Common myeloid progenitor, CD34-positive (primary cell): ENCODE results near the gene CHD3.

Source experiments
- CTCF ChIA-PET: fragments of 350-600 bp; sonication (Branson Sonifier 250); formaldehyde crosslinking; loops from one replicate; lab custom pipeline; 2021; ENCODE audit warnings: antibody characterized with exemption; lab: Charles Lee
- POLR2A ChIA-PET: fragments of 350-600 bp; sonication (Branson Sonifier 250); formaldehyde crosslinking; loops from one replicate; lab custom pipeline; 2021; ENCODE audit warnings: antibody characterized with exemption; lab: Charles Lee
- DNase-seq, 3 donors: peaks; one replicate each; pipeline versions ENCODE4 v3.0.0 to v3.0.0-alpha.2; 2013
- H3K27ac ChIP-seq, 2 experiments: 1 replicate in 1 of 2; 2 replicates in 1 of 2; pipeline ENCODE4 v1.7.0; 2013; ENCODE audit warnings: inconsistent platforms in 2 of 2, low read length in 2 of 2, mild to moderate bottlenecking in 2 of 2, low read depth in 1 of 2, moderate library complexity in 1 of 2; ENCODE audit not compliant: severe bottlenecking in 2 of 2, insufficient read depth in 1 of 2, poor library complexity in 1 of 2
- H3K27me3 ChIP-seq, 5 experiments: replicated peaks in 2 of 5; 1 replicate in 3 of 5; 2 replicates in 2 of 5; pipeline versions ENCODE4 v1.6.1 to v1.7.0; 2013; ENCODE audit warnings: low read length in 4 of 5, mild to moderate bottlenecking in 2 of 5, moderate library complexity in 2 of 5, inconsistent platforms in 1 of 5; ENCODE audit not compliant: insufficient read depth in 5 of 5, control insufficient read depth in 4 of 5
- H3K36me3 ChIP-seq, 4 experiments: 1 replicate in 2 of 4; 2 replicates in 2 of 4; pipeline versions ENCODE4 v1.6.1 to v1.7.0; 2013; ENCODE audit warnings: low read length in 3 of 4, control low read depth in 1 of 4, mild to moderate bottlenecking in 1 of 4; ENCODE audit not compliant: control insufficient read depth in 4 of 4, insufficient read depth in 4 of 4
- H3K4me1 ChIP-seq, 4 experiments: 1 replicate in 3 of 4; 2 replicates in 1 of 4; pipeline versions ENCODE4 v1.6.1 to v1.7.1; 2013; ENCODE audit warnings: low read length in 3 of 4, mild to moderate bottlenecking in 3 of 4, control low read depth in 1 of 4, inconsistent platforms in 1 of 4, moderate library complexity in 1 of 4; ENCODE audit not compliant: control insufficient read depth in 4 of 4, insufficient read depth in 4 of 4; ENCODE audit errors: control extremely low read depth in 1 of 4
- H3K4me3 ChIP-seq, 7 experiments: 1 replicate in 4 of 7; 2 replicates in 3 of 7; pipeline versions ENCODE4 v1.5.1 to v1.7.0; 2013; ENCODE audit warnings: mild to moderate bottlenecking in 7 of 7, low read length in 6 of 7, moderate library complexity in 6 of 7, inconsistent platforms in 2 of 7, low read depth in 2 of 7, control low read depth in 1 of 7; ENCODE audit not compliant: insufficient read depth in 4 of 7, control insufficient read depth in 1 of 7; ENCODE audit errors: extremely low read depth in 1 of 7
- H3K9me3 ChIP-seq, 5 experiments: 1 replicate in 4 of 5; 2 replicates in 1 of 5; pipeline versions ENCODE4 v1.6.1 to v1.7.1; 2013; ENCODE audit warnings: low read length in 4 of 5, mild to moderate bottlenecking in 2 of 5, inconsistent platforms in 1 of 5, low read depth in 1 of 5, moderate library complexity in 1 of 5; ENCODE audit not compliant: control insufficient read depth in 4 of 5, insufficient read depth in 2 of 5; ENCODE audit errors: control extremely low read depth in 1 of 5
- WGBS: methylation state at CpG from one replicate; pipeline ENCODE4 v1.1.5; 2013; ENCODE audit not compliant: insufficient coverage; 5-methylcytosine and 5-hydroxymethylcytosine counted together

The CHD3 gene

DNA sequence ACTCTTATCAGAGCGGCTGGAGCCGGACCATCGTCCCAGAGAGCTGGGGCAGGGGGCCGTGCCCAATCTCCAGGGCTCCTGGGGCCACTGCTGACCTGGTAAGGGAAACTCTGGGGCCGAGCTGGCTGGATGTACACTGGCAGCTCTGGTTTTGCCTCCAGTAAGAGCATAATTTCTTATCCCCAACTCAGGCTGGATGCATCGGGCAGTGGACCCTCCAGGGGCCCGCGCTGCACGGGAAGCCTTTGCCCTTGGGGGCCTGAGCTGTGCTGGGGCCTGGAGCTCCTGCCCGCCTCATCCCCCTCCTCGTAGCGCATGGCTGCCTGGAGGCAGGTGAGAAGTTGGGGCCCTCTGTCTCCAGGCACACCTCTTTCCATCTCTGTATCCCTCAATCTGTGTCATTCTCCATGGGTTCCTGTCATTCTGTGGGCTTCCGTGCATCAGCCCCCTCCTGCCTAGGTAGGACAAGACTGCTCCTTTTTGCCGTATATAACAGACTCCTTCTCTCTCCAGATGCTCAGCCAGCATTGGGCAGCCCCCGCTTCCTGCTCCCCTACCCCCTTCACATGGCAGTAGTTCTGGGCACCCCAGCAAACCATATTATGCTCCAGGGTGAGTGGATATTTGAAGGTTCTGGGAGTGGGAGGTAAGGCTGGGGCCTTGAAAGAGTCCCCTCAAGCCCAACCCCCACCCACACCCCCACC lies 43.1 kb upstream of the CHD3 start:
- Histone ChIP-seq H3K36me3 (peaks cover 7 to 55% (median 35%) of the 10 kb centered on the region in 4 experiments), H3K4me3 (peak overlapping the region in 5 of 7 experiments; percentile 73 to 90 (median 80)), H3K9me3 (no peaks in the 10 kb centered on the region), H3K27me3 (no peaks in the 10 kb centered on the region), H3K27ac (peak overlapping the region; percentile 94 to 96), H3K4me1 (peaks cover 7 to 46% (median 44%) of the 10 kb centered on the region in 4 experiments)
- ChIA-PET POLR2A (interaction anchor here (1.0 to 4.1 kb wide), 6 partner anchors 8 to 24 kb away, joined by 3 to 37 read pairs (median 6); partner anchors contain the start of genes KDM6B and NAA38), CTCF (interaction anchor here (0.8 to 2.8 kb wide), 10 partner anchors 9 to 29 kb away, joined by 3 to 27 read pairs (median 4); partner anchors contain the start of genes KDM6B and NAA38)
- 94% methylated on average over 12 of the region's 15 CpGs for WGBS
- no peak for DNase-seq

DNA sequence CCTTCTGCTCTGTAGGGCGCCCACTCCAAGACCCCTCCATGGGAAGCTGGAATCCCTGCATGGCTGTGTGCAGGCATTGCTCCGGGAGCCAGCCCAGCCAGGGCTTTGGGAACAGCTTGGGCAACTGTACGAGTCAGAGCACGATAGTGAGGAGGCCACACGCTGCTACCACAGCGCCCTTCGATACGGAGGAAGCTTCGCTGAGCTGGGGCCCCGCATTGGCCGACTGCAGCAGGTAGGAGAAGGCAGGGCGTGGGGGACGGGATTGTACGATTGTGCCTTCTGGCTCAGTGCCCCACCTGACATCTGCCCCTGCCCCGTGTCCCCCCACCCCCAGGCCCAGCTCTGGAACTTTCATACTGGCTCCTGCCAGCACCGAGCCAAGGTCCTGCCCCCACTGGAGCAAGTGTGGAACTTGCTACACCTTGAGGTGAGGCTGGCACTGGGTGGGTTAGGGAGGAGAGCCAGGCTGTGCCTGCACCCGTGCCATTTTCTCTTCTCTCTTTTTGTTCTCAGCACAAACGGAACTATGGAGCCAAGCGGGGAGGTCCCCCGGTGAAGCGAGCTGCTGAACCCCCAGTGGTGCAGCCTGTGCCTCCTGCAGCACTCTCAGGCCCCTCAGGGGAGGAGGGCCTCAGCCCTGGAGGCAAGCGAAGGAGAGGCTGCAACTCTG lies 42.4 kb upstream of the CHD3 start:
- CTCF ChIA-PET, result interaction anchor here (1.0 to 2.8 kb wide), 2 partner anchors 11 to 12 kb away, joined by 3 to 27 read pairs; partner anchors contain the start of genes CYB5D1, KDM6B and NAA38
- no peak overlapping the region for H3K27ac ChIP-seq
- no peak for DNase-seq
- no peaks in the 10 kb centered on the region for H3K9me3 ChIP-seq
- POLR2A ChIA-PET, result interaction anchor here (4.1 kb wide), 1 partner anchor 11 kb away, joined by 37 read pairs; no protein-coding TSS in a partner anchor
- no peaks in the 10 kb centered on the region for H3K27me3 ChIP-seq
- H3K36me3 ChIP-seq, result peaks cover 8 to 56% (median 35%) of the 10 kb centered on the region in 4 experiments
- H3K4me1 ChIP-seq, result peaks cover under 1 to 40% (median 38%) of the 10 kb centered on the region in 4 experiments
- no peak overlapping the region for H3K4me3 ChIP-seq
- WGBS, result 98% methylated on average over 16 of the region's 22 CpGs

DNA sequence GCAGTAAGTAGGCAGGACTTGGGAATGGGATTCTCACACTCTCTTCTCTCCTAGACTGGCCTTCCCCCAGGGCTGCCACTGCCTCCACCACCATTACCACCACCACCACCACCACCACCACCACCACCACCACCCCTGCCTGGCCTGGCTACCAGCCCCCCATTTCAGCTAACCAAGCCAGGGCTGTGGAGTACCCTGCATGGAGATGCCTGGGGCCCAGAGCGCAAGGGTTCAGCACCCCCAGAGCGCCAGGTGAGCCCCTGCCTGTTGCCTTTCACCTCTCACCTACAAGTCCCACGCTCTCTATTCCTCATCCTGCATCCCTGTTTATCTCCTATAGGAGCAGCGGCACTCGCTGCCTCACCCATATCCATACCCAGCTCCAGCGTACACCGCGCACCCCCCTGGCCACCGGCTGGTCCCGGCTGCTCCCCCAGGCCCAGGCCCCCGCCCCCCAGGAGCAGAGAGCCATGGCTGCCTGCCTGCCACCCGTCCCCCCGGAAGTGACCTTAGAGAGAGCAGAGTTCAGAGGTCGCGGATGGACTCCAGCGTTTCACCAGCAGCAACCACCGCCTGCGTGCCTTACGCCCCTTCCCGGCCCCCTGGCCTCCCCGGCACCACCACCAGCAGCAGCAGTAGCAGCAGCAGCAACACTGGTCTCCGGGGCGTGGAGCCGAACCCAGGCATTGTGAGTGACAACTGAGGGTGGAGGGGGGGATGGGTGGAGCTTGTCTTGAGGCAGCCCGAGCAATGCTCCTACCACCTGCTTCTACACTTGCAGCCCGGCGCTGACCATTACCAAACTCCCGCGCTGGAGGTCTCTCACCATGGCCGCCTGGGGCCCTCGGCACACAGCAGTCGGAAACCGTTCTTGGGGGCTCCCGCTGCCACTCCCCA lies 41.6 kb upstream of the CHD3 start:
- H3K36me3 ChIP-seq, result peaks cover 8 to 62% (median 37%) of the 10 kb centered on the region in 4 experiments
- H3K9me3 ChIP-seq, result no peaks in the 10 kb centered on the region
- no peak for DNase-seq
- 99% methylated on average over 14 of the region's 34 CpGs for WGBS
- ChIA-PET CTCF (interaction anchor here (1.0 to 2.8 kb wide), 2 partner anchors 10 to 13 kb away, joined by 3 to 27 read pairs; partner anchors contain the start of genes CYB5D1, KDM6B and NAA38), POLR2A (interaction anchor here (5.0 kb wide), 1 partner anchor 12 kb away, joined by 28 read pairs; the partner anchor contains the start of gene KDM6B)
- peaks cover 0 to 41% (median 37%) of the 10 kb centered on the region in 4 experiments for H3K4me1 ChIP-seq
- no peaks in the 10 kb centered on the region for H3K27me3 ChIP-seq
- H3K27ac ChIP-seq, result no peak overlapping the region
- H3K4me3 ChIP-seq, result no peak overlapping the region

DNA sequence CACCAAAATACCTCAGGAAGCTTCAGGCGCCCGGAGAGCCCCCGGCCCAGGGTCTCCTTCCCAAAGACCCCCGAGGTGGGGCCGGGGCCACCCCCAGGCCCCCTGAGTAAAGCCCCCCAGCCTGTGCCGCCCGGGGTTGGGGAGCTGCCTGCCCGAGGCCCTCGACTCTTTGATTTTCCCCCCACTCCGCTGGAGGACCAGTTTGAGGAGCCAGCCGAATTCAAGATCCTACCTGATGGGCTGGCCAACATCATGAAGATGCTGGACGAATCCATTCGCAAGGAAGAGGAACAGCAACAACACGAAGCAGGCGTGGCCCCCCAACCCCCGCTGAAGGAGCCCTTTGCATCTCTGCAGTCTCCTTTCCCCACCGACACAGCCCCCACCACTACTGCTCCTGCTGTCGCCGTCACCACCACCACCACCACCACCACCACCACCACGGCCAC lies 40.4 kb upstream of the CHD3 start:
- CTCF ChIA-PET, result no interaction called here
- 91% methylated on average over 7 of the region's 20 CpGs for WGBS
- DNase-seq, result no peak

DNA sequence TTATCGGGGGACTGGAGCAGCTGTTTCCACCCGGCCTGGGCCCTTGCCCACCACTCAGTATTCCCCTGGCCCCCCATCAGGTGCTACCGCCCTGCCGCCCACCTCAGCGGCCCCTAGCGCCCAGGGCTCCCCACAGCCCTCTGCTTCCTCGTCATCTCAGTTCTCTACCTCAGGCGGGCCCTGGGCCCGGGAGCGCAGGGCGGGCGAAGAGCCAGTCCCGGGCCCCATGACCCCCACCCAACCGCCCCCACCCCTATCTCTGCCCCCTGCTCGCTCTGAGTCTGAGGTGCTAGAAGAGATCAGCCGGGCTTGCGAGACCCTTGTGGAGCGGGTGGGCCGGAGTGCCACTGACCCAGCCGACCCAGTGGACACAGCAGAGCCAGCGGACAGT lies 39.9 kb upstream of the CHD3 start:
- peaks cover 0 to 30% (median 23%) of the 10 kb centered on the region in 4 experiments for H3K4me1 ChIP-seq
- DNase-seq, result no peak
- H3K27me3 ChIP-seq, result no peaks in the 10 kb centered on the region
- ChIA-PET CTCF (interaction anchor here (1.3 kb wide), 1 partner anchor 10 kb away, joined by 4 read pairs; no protein-coding TSS in a partner anchor), POLR2A (interaction anchor here (5.0 kb wide), 1 partner anchor 14 kb away, joined by 28 read pairs; the partner anchor contains the start of gene KDM6B)
- H3K27ac ChIP-seq, result no peak overlapping the region
- H3K4me3 ChIP-seq, result no peak overlapping the region
- peaks cover 8 to 78% (median 49%) of the 10 kb centered on the region in 4 experiments for H3K36me3 ChIP-seq
- H3K9me3 ChIP-seq, result no peaks in the 10 kb centered on the region
- 94% methylated on average over 9 of the region's 21 CpGs for WGBS

More for the DNA sequence above, 40.4 kb upstream of the CHD3 start:
- H3K36me3 ChIP-seq, result peaks cover 8 to 73% (median 45%) of the 10 kb centered on the region in 4 experiments
- H3K4me3 ChIP-seq, result no peak overlapping the region
- POLR2A ChIA-PET, result interaction anchor here (5.0 kb wide), 1 partner anchor 13 kb away, joined by 28 read pairs; the partner anchor contains the start of gene KDM6B
- H3K9me3 ChIP-seq, result no peaks in the 10 kb centered on the region
- H3K27me3 ChIP-seq, result no peaks in the 10 kb centered on the region
- no peak overlapping the region for H3K27ac ChIP-seq
- H3K4me1 ChIP-seq, result peaks cover 0 to 36% (median 28%) of the 10 kb centered on the region in 4 experiments

DNA sequence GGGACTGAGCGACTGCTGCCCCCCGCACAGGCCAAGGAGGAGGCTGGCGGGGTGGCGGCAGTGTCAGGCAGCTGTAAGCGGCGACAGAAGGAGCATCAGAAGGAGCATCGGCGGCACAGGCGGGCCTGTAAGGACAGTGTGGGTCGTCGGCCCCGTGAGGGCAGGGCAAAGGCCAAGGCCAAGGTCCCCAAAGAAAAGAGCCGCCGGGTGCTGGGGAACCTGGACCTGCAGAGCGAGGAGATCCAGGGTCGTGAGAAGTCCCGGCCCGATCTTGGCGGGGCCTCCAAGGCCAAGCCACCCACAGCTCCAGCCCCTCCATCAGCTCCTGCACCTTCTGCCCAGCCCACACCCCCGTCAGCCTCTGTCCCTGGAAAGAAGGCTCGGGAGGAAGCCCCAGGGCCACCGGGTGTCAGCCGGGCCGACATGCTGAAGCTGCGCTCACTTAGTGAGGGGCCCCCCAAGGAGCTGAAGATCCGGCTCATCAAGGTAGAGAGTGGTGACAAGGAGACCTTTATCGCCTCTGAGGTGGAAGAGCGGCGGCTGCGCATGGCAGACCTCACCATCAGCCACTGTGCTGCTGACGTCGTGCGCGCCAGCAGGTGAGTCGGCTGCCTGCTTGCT lies 39.3 kb upstream of the CHD3 start:
- H3K9me3 ChIP-seq, result no peaks in the 10 kb centered on the region
- no peak for DNase-seq
- 97% methylated on average over 32 of the region's 35 CpGs for WGBS
- H3K27ac ChIP-seq, result no peak overlapping the region
- H3K4me3 ChIP-seq, result no peak overlapping the region
- CTCF ChIA-PET, result interaction anchor here (1.3 to 2.4 kb wide), 3 partner anchors 11 to 28 kb away, joined by 4 to 10 read pairs (median 4); no protein-coding TSS in a partner anchor
- no peaks in the 10 kb centered on the region for H3K27me3 ChIP-seq
- H3K4me1 ChIP-seq, result peaks cover 0 to 27% (median 19%) of the 10 kb centered on the region in 4 experiments
- POLR2A ChIA-PET, result interaction anchor here (0.9 to 5.0 kb wide), 2 partner anchors 14 to 27 kb away, joined by 3 to 28 read pairs; partner anchors contain the start of gene KDM6B
- H3K36me3 ChIP-seq, result peaks cover 8 to 78% (median 50%) of the 10 kb centered on the region in 4 experiments
